Loucy (cell line): Measurements from ENCODE around the gene FOXK1.

ENCODE experiments used
- EZH2phosphoT487 ChIP-seq: fragments of 200-600 bp; IDR thresholded peaks from 2 replicates; pipeline ENCODE4 v1.6.1; 2018; ENCODE audit warnings: antibody characterized with exemption, mild to moderate bottlenecking, moderate library complexity, borderline replicate concordance
- TF ChIP-seq, protein P1 (sequence below): fragments of 200-600 bp; sonication (generic); conservative IDR thresholded peaks from 2 replicates; pipeline ENCODE4 v1.5.1; 2014; ENCODE audit warnings: mild to moderate bottlenecking, antibody characterized with exemption, low read length

DNA sequence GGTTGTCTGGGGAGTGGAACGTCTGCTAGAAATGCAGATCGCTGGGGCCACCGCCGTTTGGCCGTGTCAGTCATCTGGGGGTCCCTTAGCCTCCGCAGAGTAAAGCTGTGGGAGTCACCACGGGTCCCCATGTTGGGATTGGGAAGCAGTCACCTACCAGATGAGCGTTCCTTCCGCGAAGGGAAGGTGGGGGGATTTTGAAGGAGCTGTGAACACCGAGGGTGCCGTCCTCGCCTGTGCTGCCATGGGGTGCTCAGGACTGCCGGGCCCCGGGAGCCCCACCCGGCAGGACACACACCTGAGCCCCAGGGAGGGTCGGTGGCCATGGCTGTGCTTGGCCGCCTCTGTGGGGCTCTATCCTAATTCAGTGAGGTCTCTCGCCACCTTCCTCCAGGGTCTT is 47.2 kb downstream of the FOXK1 start:
- TF ChIP-seq, protein P1, sequence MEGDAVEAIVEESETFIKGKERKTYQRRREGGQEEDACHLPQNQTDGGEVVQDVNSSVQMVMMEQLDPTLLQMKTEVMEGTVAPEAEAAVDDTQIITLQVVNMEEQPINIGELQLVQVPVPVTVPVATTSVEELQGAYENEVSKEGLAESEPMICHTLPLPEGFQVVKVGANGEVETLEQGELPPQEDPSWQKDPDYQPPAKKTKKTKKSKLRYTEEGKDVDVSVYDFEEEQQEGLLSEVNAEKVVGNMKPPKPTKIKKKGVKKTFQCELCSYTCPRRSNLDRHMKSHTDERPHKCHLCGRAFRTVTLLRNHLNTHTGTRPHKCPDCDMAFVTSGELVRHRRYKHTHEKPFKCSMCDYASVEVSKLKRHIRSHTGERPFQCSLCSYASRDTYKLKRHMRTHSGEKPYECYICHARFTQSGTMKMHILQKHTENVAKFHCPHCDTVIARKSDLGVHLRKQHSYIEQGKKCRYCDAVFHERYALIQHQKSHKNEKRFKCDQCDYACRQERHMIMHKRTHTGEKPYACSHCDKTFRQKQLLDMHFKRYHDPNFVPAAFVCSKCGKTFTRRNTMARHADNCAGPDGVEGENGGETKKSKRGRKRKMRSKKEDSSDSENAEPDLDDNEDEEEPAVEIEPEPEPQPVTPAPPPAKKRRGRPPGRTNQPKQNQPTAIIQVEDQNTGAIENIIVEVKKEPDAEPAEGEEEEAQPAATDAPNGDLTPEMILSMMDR = no peak
- no peak for TF ChIP-seq EZH2phosphoT487
